HG03097 (cell line): ENCODE data around the gene NHP2.

Experiments used
- ATAC-seq: cut with Tn5 transposase; IDR thresholded peaks from one replicate; pipeline ENCODE4 v1.9.1; 2021; ENCODE audit not compliant: unreplicated experiment, low FRiP score

NHP2 gene

DNA sequence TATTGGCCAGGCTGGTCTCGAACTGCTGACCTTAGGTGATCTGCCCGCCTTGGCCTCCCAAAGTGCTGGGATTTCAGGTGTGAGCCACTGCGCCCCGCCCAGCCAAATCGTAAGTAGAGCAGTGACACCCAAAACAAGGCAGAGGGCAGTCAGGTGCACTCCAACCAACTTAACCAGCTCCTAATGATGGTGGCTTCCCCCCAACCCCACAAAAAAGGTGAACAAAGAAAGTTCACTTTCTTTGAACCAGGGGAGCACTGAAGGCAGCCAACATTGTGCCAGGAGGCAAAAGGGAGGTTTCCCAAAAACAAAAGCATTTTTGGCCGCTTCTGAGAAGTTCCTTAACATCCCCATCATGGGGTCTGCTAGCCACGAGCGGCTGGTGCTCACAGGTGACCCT, 23.9 kb upstream of the NHP2 start:
- no peak for ATAC-seq

DNA sequence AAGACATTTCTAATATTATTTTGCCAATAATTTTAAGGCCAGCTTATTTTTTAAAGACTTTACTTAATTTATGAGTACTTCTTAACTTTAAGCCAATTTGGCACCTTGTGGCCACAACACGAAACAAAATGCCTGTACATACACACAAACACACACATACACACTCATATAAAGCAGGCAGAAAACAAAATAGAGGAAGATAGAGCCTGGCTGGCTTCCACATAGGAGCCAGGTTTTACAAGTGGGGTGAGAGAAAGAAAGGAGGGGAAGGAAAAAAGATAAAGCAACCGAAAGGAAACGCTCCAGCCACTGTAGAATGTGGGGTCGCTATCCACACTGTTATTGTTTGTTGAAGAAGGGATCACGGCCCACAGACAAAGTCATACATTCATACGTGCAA, 23.1 kb upstream of the NHP2 start:
- no peak for ATAC-seq

DNA sequence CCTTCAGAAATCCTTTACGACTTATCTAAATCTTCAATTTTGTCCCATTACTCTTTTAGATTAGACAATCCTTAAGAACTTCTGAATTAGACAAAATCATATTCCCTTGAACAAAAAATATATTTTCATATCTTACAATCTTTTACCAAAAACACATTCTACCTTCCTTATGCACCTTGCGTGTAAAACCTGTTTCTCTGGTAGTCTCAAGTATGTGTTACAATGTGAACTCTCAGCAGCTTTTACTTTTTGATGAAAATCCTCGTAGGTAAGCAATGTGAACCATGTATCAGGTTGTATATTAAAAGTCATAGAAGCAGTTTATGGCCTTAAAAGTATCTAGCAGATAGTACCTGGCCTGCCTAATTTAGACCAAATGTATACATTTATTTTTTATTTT, 20.8 kb upstream of the NHP2 start:
- ATAC-seq = no peak

DNA sequence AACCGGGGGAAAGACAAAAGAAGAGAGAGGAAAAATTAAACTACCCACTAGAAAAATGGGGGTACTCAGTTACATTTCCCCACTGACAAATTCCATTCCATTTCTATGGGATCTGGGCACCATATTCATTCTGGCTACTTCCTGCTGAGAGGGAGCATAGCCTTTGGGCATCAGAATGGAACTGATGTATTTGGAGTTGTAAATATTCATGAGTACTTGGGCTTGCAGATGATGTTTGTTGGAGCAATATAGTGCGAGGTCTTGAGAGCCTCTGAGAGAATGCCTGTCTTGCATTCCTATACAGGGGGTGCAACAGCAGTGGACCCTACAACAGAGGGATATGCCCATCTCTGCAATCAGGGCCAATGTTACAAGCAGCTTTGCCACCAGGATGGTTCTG, 16.8 kb upstream of the NHP2 start:
- ATAC-seq = no peak

DNA sequence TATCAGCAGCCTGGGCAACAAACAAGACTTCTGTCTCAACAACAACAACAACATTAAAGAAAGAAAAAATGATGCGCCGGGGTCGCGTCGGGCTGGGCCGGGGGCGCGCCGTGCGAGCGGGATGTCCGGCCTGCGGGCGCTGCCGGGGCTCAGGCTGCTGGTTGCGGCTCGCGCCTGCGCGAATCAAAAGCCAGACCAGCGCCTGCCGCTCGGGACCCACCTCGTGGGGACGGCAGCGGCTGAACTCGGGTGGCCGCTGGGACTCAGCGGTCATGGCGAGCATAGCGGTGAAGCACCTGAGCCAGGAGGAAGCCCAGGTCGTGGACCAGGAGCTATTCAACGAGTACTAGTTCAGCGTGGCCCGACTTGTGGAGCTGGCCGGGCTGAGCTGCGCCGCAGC, 11.9 kb upstream of the NHP2 start:
- no peak for ATAC-seq

DNA sequence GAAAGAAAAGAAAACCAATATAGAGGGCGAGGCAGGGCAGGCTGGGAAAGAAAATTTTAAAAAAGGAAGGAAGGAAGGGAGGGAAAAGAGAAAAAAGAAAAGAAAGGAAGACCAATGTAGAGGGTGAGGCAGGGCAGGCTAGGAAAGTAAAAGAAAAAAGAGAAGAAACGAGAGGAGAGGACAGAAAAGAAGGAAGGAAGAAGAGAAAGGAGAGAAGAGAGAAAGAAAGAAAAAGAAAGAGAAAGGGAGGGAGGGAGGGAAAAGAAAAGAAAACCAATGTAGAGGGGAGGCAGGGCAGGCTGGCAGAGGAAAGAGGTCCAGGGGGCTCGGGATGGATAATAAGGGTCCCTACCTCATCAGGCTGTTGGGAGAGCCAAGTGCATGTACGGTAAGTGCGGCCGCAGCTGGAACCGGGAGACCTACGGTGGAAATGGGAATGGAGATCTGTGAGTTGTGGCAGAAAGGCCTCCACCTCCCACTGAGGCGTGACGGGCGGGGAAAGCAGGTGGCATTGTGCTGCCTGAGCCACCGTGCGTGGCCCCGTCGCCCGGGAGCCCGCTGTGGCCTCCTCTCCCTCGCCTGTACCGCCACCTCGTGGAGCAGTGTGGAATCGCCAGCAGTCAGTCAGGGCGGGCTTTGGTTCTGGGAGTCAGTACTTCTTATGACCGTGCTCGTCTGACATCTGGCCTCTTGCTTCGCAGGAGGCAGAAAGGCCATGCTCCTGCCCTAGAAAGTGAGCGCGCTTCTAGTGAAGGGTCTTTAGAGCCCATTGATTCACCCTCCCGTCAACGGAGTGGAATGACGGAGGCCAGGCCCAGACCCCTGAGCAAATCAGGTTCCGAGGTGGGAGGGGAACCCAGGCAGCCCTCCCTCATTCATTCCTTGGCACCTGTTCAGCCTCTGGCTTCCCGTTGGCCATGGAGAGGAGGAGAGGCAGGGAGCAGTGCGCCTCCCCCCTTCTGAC, 10.4 kb upstream of the NHP2 start:
- peak; percentile 92 for ATAC-seq

DNA sequence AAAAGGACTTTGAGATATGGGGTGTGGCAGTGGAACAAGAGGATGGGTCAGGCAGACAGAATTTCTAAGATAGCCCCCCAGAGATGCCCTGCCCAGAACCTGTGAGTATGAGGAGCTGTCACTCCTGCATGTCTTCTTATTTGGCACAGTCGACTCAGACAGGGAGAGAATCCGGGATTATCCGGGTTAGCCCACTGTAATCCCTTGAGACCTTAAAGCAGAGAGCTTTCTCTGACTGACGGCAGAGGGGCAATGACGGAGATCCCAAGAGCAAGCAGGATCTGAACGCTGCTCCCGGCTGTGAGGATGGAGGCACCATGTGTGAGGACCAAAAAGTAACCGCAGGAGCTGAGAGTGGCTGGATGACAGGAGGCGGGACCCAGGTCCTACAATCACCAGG, 8.8 kb upstream of the NHP2 start:
- ATAC-seq = no peak

DNA sequence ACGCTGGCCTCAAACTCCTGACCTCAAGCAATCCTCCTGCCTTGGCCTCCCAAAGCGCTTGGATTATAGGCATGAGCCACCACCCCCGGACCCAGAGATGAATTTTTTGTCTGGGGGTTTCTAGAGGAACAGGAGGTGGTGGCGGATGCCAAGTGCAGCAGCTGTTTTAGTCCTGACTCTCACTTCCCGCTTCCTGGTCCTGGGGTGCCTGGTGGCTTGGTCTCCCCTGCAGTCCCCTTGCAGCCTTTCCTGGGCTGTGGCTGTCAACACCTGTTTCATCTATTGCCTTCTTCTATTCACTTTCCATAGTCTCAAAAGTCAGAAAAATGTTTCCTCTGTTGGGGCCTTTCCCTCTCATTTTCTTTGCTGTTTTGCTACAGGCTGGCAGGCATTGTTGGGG, 6.5 kb upstream of the NHP2 start:
- no peak for ATAC-seq

DNA sequence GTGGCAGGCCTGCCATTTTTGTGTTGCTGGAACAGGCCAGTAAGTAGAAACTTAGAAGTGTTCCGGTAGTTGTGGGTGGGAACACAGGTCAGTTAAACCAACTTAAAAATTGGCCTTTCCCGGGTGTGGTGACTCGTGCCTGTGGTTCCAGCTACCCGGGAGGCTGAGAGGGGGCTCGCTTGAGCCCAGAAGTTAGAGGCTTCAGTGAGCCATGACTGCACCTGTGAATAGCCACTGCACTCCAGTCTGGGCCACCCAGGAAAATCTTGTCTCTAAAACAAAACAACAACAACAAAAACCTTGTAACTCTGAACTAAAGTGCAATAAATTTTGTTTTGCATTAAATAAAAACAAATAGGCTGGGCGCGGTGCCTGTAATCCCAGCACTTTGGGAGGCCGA, 1.4 kb upstream of the NHP2 start:
- no peak for ATAC-seq

DNA sequence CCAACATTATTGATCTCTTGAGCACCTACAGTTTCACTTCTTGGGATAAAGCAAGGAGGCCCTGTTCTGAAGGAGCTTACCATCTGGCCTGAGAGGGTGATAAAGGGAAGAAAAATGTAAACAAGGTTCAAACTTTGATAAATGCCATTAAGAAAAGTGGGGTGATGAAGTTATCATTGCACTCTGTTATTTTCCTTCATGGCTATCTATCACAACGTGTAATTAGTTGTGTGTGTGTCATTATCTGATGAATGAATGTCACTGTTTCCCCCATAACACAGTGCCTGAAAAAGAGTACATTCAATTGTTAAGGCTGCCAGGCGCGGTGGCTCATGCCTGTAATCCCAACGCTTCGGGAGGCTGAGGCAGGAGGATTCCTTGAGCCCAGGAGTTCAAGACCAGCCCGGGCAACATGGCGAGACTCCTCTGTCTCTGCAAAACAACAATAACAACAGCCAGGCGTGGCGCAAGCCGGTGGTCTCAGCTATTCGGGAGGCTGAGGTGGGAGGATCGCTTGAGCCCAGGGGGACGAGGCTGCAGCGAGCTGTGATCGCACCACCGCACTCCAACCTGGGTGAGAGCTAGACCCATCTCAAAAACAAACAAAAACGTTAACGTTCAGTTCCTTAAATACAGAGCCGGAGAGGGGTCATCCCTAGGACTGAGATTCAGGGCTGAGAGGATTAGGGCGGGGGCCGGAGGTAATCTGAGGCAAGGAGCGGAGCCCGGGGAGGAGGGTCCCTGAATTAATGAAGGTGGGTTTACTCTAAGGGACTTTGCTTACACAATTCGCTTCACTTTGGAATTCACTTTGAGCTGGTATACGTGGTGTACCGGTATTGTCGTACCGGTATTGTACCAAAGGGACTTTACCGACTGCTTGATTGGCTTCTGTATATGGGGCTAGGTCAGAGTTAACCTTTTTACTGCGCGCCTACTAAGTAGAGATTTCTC, 917 bp downstream of the NHP2 start:
- ATAC-seq = no peak

DNA sequence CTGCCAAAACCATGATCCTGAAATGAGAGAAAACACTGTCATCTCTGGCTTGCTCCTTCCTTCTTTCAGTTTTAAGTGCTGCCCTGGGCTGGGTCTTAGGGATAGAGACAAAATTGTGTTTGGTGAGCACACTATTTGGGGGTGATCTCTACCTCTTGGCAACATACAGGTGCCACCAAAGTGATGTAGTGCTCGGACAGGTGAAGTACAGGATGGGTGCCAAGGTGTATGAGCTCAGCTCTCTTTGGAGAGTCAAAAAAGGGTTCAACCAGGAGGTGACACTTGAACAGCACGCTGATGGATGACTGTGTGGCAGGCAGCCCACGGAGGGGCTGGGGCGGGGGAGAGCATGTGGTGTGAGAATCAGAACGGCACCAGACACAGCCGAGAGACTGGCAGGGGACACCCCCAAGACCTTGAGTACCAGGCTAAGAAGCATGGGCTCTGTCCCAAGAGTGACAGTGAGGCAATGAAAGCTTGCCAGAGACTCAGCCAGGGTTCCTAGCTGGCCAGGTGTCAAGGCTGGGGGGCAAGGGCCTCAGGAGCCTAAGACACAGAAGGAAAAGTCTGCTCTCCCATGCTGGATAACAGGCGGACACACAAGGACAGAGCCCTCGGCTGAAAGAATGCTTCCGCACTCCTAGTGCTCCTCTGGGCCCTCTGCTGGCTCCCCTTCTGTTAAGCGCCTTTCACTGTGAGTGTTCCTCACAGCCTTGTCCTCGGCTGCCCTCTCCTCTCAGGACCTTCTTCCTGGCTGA, 2.5 kb downstream of the NHP2 start:
- ATAC-seq = no peak

DNA sequence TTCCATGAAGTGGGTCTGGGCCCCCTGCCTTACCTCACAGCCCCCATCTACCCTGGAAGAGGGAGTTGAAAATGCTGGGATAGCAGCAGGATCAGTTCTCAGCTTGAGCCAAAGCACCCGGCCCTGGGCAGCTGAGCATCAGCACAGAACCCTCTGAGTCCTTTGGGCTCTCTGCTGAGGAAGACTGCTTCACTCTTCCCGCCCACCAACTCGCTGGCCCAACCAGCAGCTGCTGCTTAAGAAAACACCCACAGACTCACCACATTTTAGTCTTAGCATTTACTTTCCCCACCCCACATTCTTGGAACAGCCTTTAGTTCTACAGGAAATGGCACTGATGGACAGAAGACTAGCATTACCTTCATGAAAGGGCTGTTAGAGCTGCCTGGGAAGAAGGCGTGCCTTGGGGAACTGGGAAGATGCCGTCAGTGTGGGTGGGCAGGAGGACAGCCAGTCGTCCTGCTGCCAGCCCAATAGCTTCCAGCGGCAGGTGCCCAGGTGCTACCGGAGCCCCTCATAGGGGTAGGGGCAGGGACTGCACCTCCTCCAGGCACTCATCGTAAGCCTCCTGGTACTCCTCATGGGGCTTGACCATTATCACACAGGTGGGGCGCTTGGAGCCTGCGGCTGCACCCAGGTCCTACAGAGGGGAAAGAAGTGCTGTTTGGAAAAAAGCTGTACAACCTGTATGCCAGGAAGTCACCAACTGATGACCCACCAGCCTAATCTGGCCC, 4.3 kb downstream of the NHP2 start:
- no peak for ATAC-seq

DNA sequence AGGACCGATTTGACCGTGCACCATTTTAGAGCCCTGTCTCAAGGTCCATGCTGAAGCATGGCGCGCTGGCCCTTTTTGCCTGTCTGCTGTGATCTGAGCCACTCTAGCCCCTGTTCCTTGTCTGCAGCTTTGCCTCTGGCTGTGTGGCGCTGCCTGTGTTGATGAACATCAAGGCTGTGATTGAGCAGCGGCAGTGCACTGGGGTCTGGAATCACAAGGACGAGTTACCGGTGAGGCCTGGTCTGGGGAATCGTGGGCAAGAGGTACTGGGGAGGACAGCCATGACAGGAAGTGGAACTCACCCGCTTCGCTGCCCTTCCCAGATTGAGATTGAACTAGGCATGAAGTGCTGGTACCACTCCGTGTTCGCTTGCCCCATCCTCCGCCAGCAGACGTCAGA, 6.3 kb downstream of the NHP2 start:
- ATAC-seq = no peak

DNA sequence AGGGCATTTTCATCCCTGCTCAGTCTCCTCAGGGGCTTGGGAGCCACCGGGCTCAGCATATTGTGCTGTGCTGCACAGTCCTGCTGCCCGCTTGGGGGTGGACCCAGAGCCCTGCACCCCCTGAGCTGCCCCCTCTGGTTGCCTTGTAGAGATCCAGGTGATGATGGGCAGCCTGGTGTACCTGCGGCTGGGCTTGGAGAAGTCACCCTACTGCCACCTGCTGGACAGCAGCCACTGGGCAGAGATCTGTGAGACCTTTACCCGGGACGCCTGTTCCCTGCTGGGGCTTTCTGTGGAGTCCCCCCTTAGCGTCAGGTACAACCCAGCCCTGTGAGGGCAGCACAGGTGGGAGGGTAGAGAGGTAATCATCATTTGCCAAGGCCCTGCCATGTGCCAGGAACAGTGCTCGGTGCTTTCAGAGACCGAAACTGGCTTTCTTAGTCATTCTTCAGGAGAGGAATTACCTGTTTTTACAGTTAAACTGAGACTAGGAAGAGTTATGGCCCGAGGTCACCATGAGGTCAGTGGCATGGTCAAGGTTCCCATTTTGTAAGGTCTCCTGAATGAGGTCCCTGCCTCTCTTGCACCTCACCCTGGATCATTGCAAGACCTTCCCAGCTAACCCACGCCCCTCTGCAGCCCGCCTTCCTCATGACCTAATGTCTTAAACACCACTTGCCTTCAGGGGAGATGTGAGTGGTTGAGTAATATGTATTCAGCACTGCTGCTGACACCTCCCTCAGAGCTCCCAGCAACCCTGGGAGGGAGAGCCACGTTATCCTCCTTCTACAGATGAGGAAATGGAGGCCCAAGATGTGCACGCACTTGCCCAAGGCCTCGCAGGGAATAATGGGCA, 7.5 kb downstream of the NHP2 start:
- peak; percentile 50 for ATAC-seq

DNA sequence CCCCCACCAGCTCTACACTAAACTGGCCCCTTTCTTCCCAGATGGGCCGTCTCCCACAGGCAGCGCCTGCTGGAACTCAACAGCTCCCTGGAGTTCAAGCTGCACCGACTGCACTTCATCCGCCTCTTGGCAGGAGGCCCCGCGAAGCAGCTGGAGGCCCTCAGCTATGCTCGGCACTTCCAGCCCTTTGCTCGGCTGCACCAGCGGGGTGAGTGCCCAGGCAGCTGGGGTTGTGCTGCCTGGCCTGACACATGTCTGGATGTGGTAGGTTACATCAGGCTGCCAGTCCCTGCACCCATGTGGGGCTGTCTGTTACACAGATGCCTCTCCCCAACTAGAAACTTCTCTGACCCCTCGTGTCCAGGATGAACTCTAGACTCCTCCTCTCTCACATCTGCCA, 9.8 kb downstream of the NHP2 start:
- no peak for ATAC-seq

DNA sequence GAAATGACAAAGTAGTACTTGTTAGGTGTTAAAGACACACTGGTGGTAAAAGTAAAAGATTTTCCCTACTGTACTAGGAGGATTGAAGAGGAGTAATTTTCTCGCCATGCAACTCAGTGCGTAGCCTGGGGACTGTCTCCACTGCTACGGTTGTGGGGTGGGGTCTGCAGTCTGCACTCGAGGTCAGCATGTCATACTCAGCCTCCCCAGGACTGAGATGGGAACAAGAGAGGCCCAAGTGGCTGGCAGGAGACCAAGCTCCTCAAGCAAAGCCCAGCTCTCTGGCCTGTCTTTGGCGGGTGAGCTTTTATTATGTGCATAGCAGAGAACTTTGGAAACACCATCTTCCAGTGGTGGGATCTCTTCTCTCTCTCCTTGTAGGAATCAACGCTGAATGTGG, 10.4 kb downstream of the NHP2 start:
- no peak for ATAC-seq

DNA sequence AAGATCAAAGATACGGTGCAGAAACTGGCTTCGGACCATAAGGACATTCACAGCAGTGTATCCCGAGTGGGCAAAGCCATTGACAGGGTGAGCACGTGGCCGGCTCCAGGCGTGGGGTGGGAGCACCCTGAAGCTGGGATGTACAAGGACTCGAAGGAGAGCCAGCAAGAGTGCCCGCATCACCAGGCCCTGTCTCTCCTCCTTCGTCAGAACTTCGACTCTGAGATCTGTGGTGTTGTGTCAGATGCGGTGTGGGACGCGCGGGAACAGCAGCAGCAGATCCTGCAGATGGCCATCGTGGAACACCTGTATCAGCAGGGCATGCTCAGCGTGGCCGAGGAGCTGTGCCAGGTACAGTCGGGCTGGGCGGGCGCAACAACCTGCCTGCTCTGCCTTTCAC, 11.0 kb downstream of the NHP2 start:
- ATAC-seq = no peak

DNA sequence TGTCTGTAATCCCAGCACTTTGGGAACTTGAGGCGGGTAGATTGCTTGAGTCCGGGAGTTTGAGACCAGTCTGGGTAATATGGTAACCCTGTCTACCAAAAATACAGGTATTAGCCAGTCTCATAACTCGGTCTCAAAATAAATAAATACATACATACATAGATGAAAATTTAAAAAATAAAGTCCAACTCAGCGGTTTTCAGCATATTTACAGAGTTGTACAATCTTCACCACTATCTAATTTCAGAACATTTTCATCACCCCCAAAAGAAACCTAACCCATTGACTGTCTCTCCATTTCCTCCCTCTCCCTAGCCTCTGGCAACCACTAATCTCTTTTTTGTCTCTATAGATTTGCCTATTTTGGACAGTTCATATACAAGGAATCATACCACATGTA, 12.1 kb downstream of the NHP2 start:
- no peak for ATAC-seq

DNA sequence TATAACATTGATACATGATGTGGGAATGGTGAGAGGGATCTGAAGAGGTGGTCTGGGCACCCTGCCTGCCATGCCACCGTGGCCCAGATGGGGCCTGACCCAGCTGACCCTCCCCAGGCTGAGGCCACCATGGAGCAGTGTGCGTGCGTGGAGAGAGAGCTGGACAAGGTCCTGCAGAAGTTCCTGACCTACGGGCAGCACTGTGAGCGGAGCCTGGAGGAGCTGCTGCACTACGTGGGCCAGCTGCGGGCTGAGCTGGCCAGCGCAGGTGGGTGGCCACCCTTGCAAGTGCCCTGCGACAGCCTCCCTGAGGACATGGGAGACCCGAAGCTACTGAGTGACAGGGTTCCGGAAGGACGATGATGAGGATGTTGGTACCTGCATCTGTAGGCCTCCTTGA, 15.7 kb downstream of the NHP2 start:
- ATAC-seq = no peak
